NCI-H524 (cell line): ENCODE measurements around the gene SLC13A3.

Experiments used
- DNase-seq, 2 experiments: peaks; one replicate each; lab custom pipeline; 2025; lab: John Stamatoyannopoulos, UW

Gene SLC13A3

DNA sequence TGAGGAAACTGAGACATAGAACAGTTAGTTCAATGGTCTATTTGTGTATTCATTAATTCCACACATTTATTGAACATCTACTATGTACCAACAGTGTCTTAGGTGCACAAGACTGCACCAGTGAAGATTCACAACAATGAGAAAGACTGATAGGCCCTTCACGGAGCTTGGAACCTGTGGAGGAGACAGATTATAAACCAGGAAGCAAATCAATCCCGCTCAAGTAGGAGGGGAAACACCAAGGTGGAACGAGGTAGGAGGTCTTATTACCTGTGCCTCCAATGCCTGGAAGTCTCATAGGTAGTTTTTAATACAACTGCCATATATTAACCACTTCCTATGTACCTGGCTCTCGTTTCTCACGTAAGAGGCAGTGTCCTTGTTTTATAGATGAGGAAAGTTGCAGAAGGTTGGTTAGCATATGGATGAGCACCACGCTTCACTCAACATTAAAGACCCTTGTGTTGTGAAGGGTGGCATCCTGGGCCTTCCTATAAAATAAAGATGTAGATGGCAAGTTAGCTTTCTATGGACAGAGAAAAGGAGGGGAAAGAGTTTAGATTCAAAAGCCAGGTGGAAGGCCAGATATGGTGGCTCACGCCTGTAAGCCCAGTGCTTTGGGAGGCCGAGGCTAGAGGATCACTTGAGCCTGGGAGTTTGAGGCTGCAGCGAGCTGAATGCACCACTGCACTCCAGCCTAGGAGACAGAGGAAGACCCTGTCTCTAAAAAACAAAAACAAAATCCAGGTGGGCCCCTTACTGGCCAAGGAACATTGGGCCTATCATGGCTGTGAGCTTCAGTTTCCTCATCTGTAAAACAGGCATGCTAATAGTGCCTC lies 45.1 kb downstream of the SLC13A3 start:
- DNase-seq: no peak

DNA sequence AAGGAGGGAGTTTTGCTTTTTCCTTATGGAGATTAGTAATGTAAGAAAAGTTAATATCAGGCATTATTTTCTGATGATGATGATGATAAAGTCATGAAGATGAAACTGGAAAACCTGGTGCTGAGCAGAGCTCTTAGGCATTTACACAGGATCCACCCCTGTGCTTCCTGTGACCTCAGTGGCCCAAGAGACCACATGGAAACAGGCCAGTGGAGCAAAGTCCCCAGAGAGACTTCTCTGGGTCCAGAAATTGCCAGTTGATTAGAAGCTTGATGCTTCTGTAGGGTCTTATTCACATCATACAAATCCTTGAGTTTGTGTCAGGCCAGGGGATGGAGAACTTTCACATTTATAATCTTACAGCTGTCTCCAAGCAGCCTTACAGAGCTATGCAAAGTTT lies 46.1 kb downstream of the SLC13A3 start:
- DNase-seq: no peak

GRCh38 chr20:46604551-46605133 lies 46.6 kb downstream of the SLC13A3 start:
- no peak for DNase-seq

DNA sequence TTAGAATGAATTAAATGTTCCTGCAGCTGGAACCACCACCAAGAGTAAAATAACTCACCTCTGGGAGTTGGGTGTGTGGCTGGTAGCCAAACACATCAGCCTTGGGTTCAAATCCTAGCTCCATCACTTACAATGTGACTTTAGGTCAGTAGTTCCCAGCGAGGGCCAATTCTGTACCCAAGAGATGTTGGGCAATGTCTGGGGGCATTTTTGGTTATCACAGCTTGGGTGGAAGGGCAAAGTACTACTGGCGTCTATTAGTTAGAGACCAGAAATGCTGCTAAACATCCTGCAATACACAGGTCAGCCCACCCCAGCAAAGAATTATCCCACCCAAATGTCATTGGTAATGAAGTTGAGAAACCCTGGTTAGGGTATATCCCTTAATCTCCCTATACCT lies 48.8 kb downstream of the SLC13A3 start:
- DNase-seq: no peak

GRCh38 chr20:46601603-46602122 lies 49.6 kb downstream of the SLC13A3 start:
- DNase-seq: no peak

DNA sequence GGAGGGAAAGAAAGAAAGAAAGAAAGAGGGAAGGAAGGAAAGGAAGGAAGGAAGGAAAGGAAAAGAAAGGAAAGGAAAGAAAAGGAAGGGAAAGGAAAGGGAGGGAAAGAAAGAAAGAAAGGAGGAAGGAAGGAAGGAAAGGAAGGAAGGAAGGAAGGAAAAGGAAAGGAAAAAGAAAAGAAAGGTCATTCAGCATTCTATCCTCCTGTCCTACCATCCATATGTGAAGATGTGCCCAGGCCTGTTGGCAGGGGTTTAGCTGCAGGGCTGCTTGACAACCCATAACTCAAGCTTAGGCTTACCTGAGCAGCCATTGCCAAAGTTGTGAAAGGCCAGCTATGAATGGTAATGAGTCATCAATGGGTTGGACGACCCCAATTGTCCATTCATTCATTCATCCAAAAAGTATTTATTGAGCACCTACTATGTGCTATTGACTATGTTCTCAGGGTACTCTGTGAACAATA lies 50.9 kb downstream of the SLC13A3 start:
- DNase-seq: no peak

DNA sequence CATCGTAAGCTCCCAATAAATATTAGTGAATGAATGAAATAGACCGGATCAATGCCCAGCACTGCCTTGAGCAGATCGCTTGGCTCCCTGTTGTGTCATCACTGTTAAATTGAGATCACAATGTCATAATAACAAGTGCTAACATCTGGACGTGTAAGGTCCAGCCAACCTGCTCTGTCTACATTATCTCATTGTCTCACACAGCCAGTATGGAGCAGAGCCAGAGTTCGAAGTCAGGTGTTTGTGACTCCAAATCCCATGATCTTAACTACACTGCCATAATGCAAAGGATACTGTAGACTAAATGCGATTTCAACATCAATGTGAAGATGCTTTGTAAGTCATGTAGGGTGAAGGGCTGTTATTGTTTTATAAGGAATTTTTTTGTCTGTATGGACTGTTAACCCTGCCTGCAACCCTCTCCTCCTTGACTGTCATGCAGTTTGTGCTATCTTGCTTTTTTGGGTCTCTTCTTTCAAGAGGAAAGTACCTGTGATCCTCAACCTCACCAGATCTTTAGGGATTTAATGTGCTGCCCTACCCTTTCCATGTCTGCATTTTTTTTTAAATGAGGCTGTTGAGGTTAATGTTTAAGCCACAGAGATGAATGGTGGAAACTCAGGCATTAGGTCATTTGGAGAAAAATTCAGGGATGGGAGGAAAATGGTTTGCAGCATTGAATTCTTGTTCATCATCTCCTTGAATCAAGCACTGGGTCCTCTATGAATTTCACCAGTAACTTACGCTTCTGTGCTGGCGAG lies 51.9 kb downstream of the SLC13A3 start:
- DNase-seq: no peak

- DNase-seq: no peak
Measured at GRCh38 chr20:46595933-46596332, 55.3 kb downstream of the SLC13A3 start.

DNA sequence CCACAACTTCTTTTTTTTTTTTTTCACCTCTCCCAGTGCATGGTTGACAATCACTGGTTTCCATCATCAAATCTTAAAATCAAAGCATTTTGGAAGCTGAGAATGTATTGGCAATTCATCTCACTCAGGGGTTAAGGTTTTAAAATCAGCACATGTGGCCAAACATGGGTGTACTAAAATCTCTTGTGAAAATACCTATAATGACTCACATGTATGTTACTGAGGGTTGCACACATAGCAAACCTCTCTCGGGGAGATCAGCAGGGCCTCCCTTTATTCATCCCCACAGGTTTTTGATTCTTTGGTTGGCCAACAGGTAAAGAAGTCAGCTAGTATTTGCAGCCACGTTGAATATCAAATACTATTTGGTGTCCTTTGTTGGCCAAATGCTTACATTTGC lies 56.5 kb downstream of the SLC13A3 start:
- DNase-seq: no peak

GRCh38 chr20:46592580-46593362 lies 58.5 kb downstream of the SLC13A3 start:
- DNase-seq: no peak

GRCh38 chr20:46590443-46590842 lies 60.8 kb downstream of the SLC13A3 start:
- no peak for DNase-seq

DNA sequence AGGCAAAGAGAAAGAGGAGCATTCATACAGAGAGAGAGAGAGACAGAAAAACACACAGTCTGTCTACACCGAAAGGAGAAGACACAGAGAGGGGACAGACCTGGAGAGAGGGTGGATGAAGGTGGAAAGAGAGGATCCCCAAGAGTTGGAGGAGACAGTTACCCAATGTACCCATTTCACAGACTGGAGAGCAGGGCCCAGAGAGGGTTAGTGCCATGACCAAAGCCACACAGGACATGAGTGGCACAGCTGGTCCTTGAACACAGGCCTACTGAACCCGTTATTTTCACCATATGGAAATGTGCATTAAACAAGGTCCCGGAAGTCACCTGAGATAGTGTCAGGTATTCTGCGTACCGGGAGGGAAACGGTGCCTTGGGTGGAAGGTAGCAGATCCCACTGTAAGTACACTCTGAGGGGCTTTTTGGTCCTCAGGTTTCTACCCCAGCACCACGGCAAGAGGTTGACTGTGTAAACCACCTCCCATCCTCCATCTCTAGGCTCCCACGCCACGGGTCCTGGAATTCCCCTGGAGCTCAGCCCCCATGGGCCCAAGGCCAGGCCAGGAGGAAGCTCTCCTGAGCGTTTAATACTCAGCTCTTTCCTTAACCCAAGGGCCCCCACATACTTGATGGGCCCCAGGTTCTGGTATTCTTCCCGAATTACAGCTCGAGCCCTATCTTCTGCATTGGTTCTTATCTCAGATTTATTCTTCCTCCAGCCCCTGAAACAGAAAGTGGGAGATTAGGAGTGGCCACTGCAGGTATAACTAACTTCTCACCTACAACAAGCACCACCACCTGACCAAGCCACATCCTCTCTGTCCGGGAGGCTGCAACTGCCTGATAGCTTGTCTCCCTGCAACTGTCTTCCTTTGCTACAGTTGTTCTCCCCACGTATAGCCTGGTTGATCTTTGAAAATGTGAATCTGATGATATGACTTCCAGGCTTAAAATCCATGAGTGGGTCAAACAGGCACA lies 62.4 kb downstream of the SLC13A3 start:
- DNase-seq: no peak

- DNase-seq: no peak
Measured at GRCh38 chr20:46587986-46588385, 63.3 kb downstream of the SLC13A3 start.

DNA sequence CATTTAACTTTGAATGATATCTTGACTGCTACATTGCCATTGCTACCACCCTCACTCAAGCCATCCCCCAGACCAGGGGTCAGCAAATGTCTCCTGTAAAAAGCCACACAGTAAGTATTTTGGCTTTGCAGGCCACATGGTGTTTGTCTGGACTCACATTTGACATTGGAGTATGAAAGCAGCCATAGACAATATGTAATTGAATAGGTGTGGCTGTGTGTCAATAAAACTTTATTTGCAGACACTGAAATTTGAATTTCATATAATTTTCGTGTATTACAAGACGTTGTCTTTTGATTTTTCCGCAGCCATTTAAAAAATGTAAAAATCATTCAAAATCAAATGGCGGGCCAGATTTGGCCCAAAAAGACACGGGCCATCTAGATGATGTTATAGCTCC lies 64.5 kb downstream of the SLC13A3 start:
- DNase-seq: no peak

GRCh38 chr20:46584508-46584907 lies 66.8 kb downstream of the SLC13A3 start:
- no peak for DNase-seq

DNA sequence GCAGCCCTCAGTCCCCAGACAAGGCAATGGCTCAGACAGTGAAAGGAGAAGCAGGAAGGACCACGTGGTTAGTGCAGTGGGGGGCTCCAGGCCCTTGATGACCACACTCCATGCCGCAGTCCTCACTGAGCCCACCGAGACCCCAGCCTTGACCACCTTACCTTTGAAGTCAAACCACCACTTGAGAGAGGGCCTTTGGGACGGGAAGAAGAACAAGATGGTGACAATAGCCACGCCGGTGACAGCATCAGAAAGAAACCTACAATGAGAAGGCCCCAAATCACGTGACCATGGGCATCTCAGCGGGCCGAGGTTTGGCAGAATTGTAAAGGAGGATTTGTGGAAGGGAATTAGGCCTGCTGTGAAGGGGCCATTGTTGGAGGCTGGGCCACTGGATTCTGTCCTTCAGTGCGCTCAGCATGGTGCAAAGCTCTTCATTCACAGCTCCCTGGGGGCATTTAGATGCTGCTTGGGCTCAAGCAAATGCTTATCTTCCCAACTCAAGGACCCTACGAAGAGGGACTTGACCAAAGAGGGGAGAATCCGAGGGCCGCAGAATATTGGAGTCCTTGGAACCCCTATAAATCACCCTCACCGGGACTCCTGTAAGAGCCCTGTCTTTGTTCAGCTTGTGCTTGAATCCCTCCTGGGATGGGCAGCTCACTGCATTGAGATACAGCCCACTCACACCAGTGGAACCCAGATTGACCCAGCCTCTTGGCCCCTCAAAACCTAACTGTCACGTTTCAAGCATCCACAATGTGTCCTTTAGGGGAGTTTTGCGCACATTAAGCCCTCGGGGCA lies 67.6 kb downstream of the SLC13A3 start:
- no peak for DNase-seq

GRCh38 chr20:46582648-46583047 lies 68.6 kb downstream of the SLC13A3 start:
- no peak for DNase-seq

DNA sequence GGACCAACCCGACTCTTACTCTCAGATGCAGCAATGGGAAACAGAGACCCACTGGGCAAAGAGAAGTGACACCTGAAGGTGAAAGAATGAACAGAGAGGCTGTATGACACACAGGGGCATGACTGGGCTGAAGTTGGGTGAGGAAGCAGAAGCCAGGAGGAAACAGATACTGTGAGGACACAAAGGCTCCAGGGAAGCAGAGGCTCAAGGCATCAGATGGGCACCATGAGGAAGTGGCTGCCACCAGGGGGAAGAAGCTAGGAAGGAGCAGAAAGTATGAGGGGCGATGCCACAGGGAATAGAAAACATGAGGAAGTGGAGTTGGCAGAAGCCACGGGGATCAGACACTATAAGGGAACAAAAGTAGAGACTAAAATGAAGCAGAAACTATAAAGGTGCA lies 69.9 kb downstream of the SLC13A3 start:
- DNase-seq: no peak

GRCh38 chr20:46580613-46581205 lies 70.5 kb downstream of the SLC13A3 start:
- DNase-seq: no peak
